ENCODE data around the gene LECT2. TPM values are rescaled to one million over a fixed set of nuclear protein-coding genes. Genes with fewer than 3 reads are reported as not detected.

Gene LECT2
- total RNA-seq, 4 donors from 2014 or later = not detected

- no peaks in the 10 kb centered on the region for H3K9me3 ChIP-seq
- ATAC-seq = no peak
- intact Hi-C loops (cut with DNase I; ENCODE audit: low total_unique reads) (no loop called here), in situ Hi-C loops (cut with MboI; ENCODE audit: low sequenced_read_pairs in 4 of 4) (no loop called here)
- peaks cover 16 to 20% of the 10 kb centered on the region in 2 donors for H3K4me1 ChIP-seq
- no peak overlapping the region for H3K4me3 ChIP-seq
- no peaks in the 10 kb centered on the region for H3K27me3 ChIP-seq
- TF ChIP-seq POLR2A (IDR thresholded peaks at IDR 0.05) (no peak), CTCF (IDR thresholded peaks at IDR 0.05 in 4 of 5, conservative IDR thresholded peaks at IDR 0.05 in 1 of 5) (no peak)
- DNase-seq = no peak
- H3K36me3 ChIP-seq = no peaks in the 10 kb centered on the region
- no peak overlapping the region for H3K27ac ChIP-seq
These were observed 25.8 kb upstream of the LECT2 start for GRCh38 chr5:135980620-135981019.

DNA sequence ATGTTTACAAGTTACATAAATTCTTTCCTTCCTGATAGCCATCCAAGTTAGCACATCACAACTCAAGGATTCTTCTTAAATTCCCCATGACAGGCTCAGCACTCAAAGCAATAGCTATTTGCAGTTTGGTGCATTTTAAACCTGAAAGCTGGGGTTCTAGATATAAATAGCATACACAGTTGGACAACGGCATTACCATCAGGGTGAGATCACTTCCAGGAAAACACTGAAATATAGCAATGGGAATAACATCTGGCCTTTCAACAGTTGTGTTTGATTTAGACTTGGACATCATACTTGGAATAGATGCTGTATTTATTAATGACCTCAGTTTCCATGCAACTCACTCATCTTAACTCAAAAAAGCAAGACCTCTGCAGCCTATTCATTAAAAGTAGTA is 24.7 kb upstream of the LECT2 start:
- no peak overlapping the region for H3K4me3 ChIP-seq
- no peaks in the 10 kb centered on the region for H3K36me3 ChIP-seq
- H3K4me1 ChIP-seq = peaks cover 16 to 20% of the 10 kb centered on the region in 2 donors
- DNase-seq (no peak), ATAC-seq (peak; percentile 70 to 81)
- H3K27ac ChIP-seq = peak overlapping the region; percentile 2 to 50 (median 32)
- in situ Hi-C loops (cut with MboI; ENCODE audit: low sequenced_read_pairs in 4 of 4) = no loop called here
- no peaks in the 10 kb centered on the region for H3K27me3 ChIP-seq
- intact Hi-C loops (cut with DNase I; ENCODE audit: low total_unique reads) = no loop called here
- no peak for TF ChIP-seq CTCF (IDR thresholded peaks at IDR 0.05 in 4 of 5, conservative IDR thresholded peaks at IDR 0.05 in 1 of 5)
- TF ChIP-seq POLR2A (IDR thresholded peaks at IDR 0.05) = no peak
- no peaks in the 10 kb centered on the region for H3K9me3 ChIP-seq

- DNase-seq (no peak), ATAC-seq (no peak)
- Histone ChIP-seq H3K27me3 (no peaks in the 10 kb centered on the region), H3K4me3 (no peak overlapping the region), H3K4me1 (peaks cover 20% of the 10 kb centered on the region in 2 donors), H3K9me3 (no peaks in the 10 kb centered on the region), H3K27ac (peak overlapping the region in 3 of 4 donors; percentile 24 to 50 (median 40)), H3K36me3 (no peaks in the 10 kb centered on the region)
- TF ChIP-seq CTCF (IDR thresholded peaks at IDR 0.05 in 4 of 5, conservative IDR thresholded peaks at IDR 0.05 in 1 of 5) = no peak
- no peak for TF ChIP-seq POLR2A (IDR thresholded peaks at IDR 0.05)
- in situ Hi-C loops (cut with MboI; ENCODE audit: low sequenced_read_pairs in 4 of 4) = no loop called here
- intact Hi-C loops (cut with DNase I; ENCODE audit: low total_unique reads) = no loop called here
These were observed 24.2 kb upstream of the LECT2 start for GRCh38 chr5:135978993-135979392.

- DNase-seq = no peak
- Histone ChIP-seq H3K27me3 (no peaks in the 10 kb centered on the region), H3K27ac (no peak overlapping the region), H3K4me1 (peaks cover 20% of the 10 kb centered on the region in 2 donors), H3K9me3 (no peaks in the 10 kb centered on the region), H3K36me3 (no peaks in the 10 kb centered on the region), H3K4me3 (no peak overlapping the region)
- ATAC-seq = no peak
- TF ChIP-seq CTCF (IDR thresholded peaks at IDR 0.05 in 4 of 5, conservative IDR thresholded peaks at IDR 0.05 in 1 of 5) (no peak), POLR2A (IDR thresholded peaks at IDR 0.05) (no peak)
- intact Hi-C loops (cut with DNase I; ENCODE audit: low total_unique reads) (no loop called here), in situ Hi-C loops (cut with MboI; ENCODE audit: low sequenced_read_pairs in 4 of 4) (no loop called here)
These were observed 23.4 kb upstream of the LECT2 start for GRCh38 chr5:135978212-135978631.

- H3K36me3 ChIP-seq = no peaks in the 10 kb centered on the region
- TF ChIP-seq CTCF (IDR thresholded peaks at IDR 0.05 in 4 of 5, conservative IDR thresholded peaks at IDR 0.05 in 1 of 5) (peak in 4 of 5 experiments; percentile 7 to 44 (median 36)), POLR2A (IDR thresholded peaks at IDR 0.05) (no peak)
- no peaks in the 10 kb centered on the region for H3K9me3 ChIP-seq
- H3K4me3 ChIP-seq = no peak overlapping the region
- DNase-seq (peak in 1 of 2 donors; percentile 46), ATAC-seq (peak in 1 of 2 donors; percentile 49)
- peaks cover 20% of the 10 kb centered on the region in 2 donors for H3K4me1 ChIP-seq
- in situ Hi-C loops (cut with MboI; ENCODE audit: low sequenced_read_pairs in 4 of 4) = no loop called here
- intact Hi-C loops (cut with DNase I; ENCODE audit: low total_unique reads) = loop anchor here (1.0 kb wide), 1 partner anchor 14 kb away; no protein-coding TSS in a partner anchor
- no peaks in the 10 kb centered on the region for H3K27me3 ChIP-seq
- no peak overlapping the region for H3K27ac ChIP-seq
These were observed 22.7 kb upstream of the LECT2 start for GRCh38 chr5:135977375-135977928.
